H1 (cell line): ENCODE measurements around the gene PRKCA. TPM values are rescaled to one million over a fixed set of nuclear protein-coding genes. Genes with fewer than 3 reads are reported as not detected.

Experiments
- CTCF ChIA-PET: fragments of 300-600 bp; sonication (Branson Sonifier 250); formaldehyde crosslinking; loops from one replicate; lab custom pipeline; 2021; ENCODE audit not compliant: partially characterized antibody; lab: Charles Lee
- POLR2A ChIA-PET: fragments of 300-600 bp; sonication (Branson Sonifier 250); formaldehyde crosslinking; loops from one replicate; lab custom pipeline; 2021; ENCODE audit warnings: inconsistent platforms; ENCODE audit not compliant: partially characterized antibody; lab: Charles Lee
- DNase-seq, 2 experiments: peaks; one replicate each; pipeline versions ENCODE4 v3.0.0 to v3.0.0-alpha.2; 2010 to 2022; ENCODE audit warnings: low spot score in 2 of 2, low read depth in 1 of 2, mixed read lengths in 1 of 2
- FAIRE-seq: peaks from 2 replicates; lab custom pipeline; 2011; peaks lifted over from hg19 to GRCh38; lab: Jason Lieb, UNC
- H2AFZ ChIP-seq: 2 replicates; pipeline ENCODE4 v1.8.1; 2012; ENCODE audit warnings: low read length, inconsistent platforms
- H2AK5ac ChIP-seq: 2 replicates; pipeline ENCODE4 v1.6.1; 2013; ENCODE audit warnings: low read depth, low read length
- H2BK120ac ChIP-seq: replicated peaks from 2 replicates; pipeline ENCODE3; 2013; ENCODE audit warnings: low read depth, low read length, inconsistent platforms
- H2BK12ac ChIP-seq: 2 replicates; pipeline ENCODE4 v1.6.1; 2013; ENCODE audit warnings: low read depth, low read length
- H2BK15ac ChIP-seq: 2 replicates; pipeline ENCODE4 v1.6.1; 2013; ENCODE audit warnings: low read length
- H2BK20ac ChIP-seq: 2 replicates; pipeline ENCODE4 v1.6.1; 2013; ENCODE audit warnings: low read length
- H2BK5ac ChIP-seq: 2 replicates; pipeline ENCODE4 v1.6.1; 2013; ENCODE audit warnings: low read depth, low read length
- H3K14ac ChIP-seq: 2 replicates; pipeline ENCODE4 v1.6.1; 2013; ENCODE audit warnings: inconsistent platforms; ENCODE audit not compliant: insufficient read length
- H3K18ac ChIP-seq: 2 replicates; pipeline ENCODE4 v1.6.1; 2013; ENCODE audit warnings: low read length; ENCODE audit errors: extremely low read depth
- H3K23ac ChIP-seq: 2 replicates; pipeline ENCODE4 v1.6.1; 2013; ENCODE audit warnings: inconsistent platforms; ENCODE audit not compliant: insufficient read length
- H3K23me2 ChIP-seq: 2 replicates; pipeline ENCODE4 v1.6.1; 2013; ENCODE audit warnings: low read depth, low read length
- H3K27ac ChIP-seq: 2 replicates; pipeline ENCODE4 v1.6.1; 2011; ENCODE audit warnings: low read depth, low read length, inconsistent platforms
- H3K27me3 ChIP-seq, 4 experiments: replicated peaks in 1 of 4; 1 replicate in 1 of 4; 2 replicates in 3 of 4; pipeline versions ENCODE4 v1.6.1 to v1.8.1; 2011 to 2013; ENCODE audit warnings: low read length in 3 of 4, mild to moderate bottlenecking in 3 of 4, inconsistent platforms in 2 of 4, mixed read lengths in 2 of 4, moderate library complexity in 1 of 4; ENCODE audit not compliant: control insufficient read depth in 3 of 4, insufficient read depth in 3 of 4; ENCODE audit errors: extremely low read depth in 1 of 4
- H3K36me3 ChIP-seq, 4 experiments: 2 replicates each; pipeline versions ENCODE4 v1.6.1 to v1.8.1; 2011 to 2013; ENCODE audit warnings: mild to moderate bottlenecking in 4 of 4, low read length in 3 of 4, moderate library complexity in 2 of 4, control low read depth in 1 of 4, inconsistent platforms in 1 of 4; ENCODE audit not compliant: insufficient read depth in 4 of 4, control insufficient read depth in 2 of 4
- H3K4ac ChIP-seq: replicated peaks from 2 replicates; pipeline ENCODE3; 2013; ENCODE audit warnings: low read length, low read depth, mixed read lengths, inconsistent platforms; ENCODE audit not compliant: insufficient read length
- H3K4me1 ChIP-seq, 4 experiments: replicated peaks in 1 of 4; 1 replicate in 1 of 4; 2 replicates in 3 of 4; pipeline versions ENCODE4 v1.6.1 to v1.8.1; 2011 to 2013; ENCODE audit warnings: low read length in 3 of 4, inconsistent platforms in 2 of 4, mixed read lengths in 1 of 4; ENCODE audit not compliant: insufficient read depth in 4 of 4, control insufficient read depth in 3 of 4
- H3K4me2 ChIP-seq, 2 experiments: 2 replicates each; pipeline versions ENCODE4 v1.6.1 to v1.8.1; 2011 to 2013; ENCODE audit warnings: low read depth in 2 of 2, low read length in 2 of 2, control low read depth in 1 of 2, inconsistent platforms in 1 of 2, mild to moderate bottlenecking in 1 of 2; ENCODE audit not compliant: insufficient read depth in 1 of 2
- H3K4me3 ChIP-seq, 4 experiments: fragments of 200-600, 300-600 bp in 1 of 4; sonication (generic), shearing (Covaris generic), sonication (Bioruptor Twin) in 1 of 4; 2 replicates each; pipeline versions ENCODE4 v1.5.1 to v1.8.1; 2011 to 2016; ENCODE audit warnings: low read length in 4 of 4, low read depth in 3 of 4, control low read depth in 2 of 4, inconsistent platforms in 2 of 4, mild to moderate bottlenecking in 2 of 4, mixed read lengths in 1 of 4, moderate library complexity in 1 of 4; ENCODE audit not compliant: insufficient read depth in 2 of 4; ENCODE audit errors: extremely low read depth in 1 of 4
- H3K56ac ChIP-seq: replicated peaks from 2 replicates; pipeline ENCODE3; 2013; ENCODE audit warnings: low read depth, mild to moderate bottlenecking, mixed read lengths, low read length, inconsistent platforms; ENCODE audit not compliant: insufficient read length
- H3K79me1 ChIP-seq: 2 replicates; pipeline ENCODE4 v1.6.1; 2013; ENCODE audit warnings: low read depth, low read length, control low read depth
- H3K79me2 ChIP-seq, 2 experiments: 2 replicates each; pipeline versions ENCODE4 v1.6.1 to v1.8.1; 2012 to 2013; ENCODE audit warnings: low read length in 2 of 2, mild to moderate bottlenecking in 2 of 2, inconsistent platforms in 1 of 2; ENCODE audit not compliant: insufficient read depth in 2 of 2, control insufficient read depth in 1 of 2
- H3K9ac ChIP-seq, 4 experiments: replicated peaks in 1 of 4; 1 replicate in 1 of 4; 2 replicates in 3 of 4; pipeline versions ENCODE4 v1.6.1 to v1.8.1; 2011 to 2013; ENCODE audit warnings: low read depth in 3 of 4, low read length in 3 of 4, control low read depth in 2 of 4, mild to moderate bottlenecking in 2 of 4, moderate library complexity in 2 of 4, inconsistent platforms in 1 of 4; ENCODE audit errors: extremely low read depth in 1 of 4
- H3K9me3 ChIP-seq, 2 experiments: 2 replicates each; pipeline versions ENCODE4 v1.6.1 to v1.8.1; 2012 to 2013; ENCODE audit warnings: mild to moderate bottlenecking in 2 of 2, moderate library complexity in 2 of 2, control low read depth in 1 of 2, inconsistent platforms in 1 of 2, low read depth in 1 of 2, low read length in 1 of 2, mixed read lengths in 1 of 2; ENCODE audit not compliant: insufficient read depth in 2 of 2
- H4K20me1 ChIP-seq, 2 experiments: replicated peaks in 1 of 2; 2 replicates each; pipeline versions ENCODE3 to v1.8.1; 2011 to 2013; ENCODE audit warnings: inconsistent platforms in 2 of 2, low read length in 2 of 2, mild to moderate bottlenecking in 1 of 2; ENCODE audit not compliant: insufficient read depth in 2 of 2, control insufficient read depth in 1 of 2
- H4K5ac ChIP-seq: 2 replicates; pipeline ENCODE4 v1.6.1; 2013; ENCODE audit warnings: low read length, low read depth, mixed read lengths, inconsistent platforms; ENCODE audit not compliant: insufficient read length
- H4K8ac ChIP-seq: 2 replicates; pipeline ENCODE4 v1.8.0; 2013; ENCODE audit warnings: mild to moderate bottlenecking, moderate library complexity, low read length, inconsistent platforms; ENCODE audit not compliant: insufficient read depth; ENCODE audit errors: extremely low read depth
- H4K91ac ChIP-seq: replicated peaks from 2 replicates; pipeline ENCODE3; 2013; ENCODE audit warnings: low read length, mixed read lengths, inconsistent platforms; ENCODE audit not compliant: insufficient read length
- ATF3 ChIP-seq: IDR thresholded peaks from 2 replicates; pipeline ENCODE4 v1.6.1; 2011; ENCODE audit warnings: low read depth, mild to moderate bottlenecking, low read length; ENCODE audit not compliant: insufficient read depth
- CTCF ChIP-seq, 3 experiments: IDR thresholded peaks; 1 replicate in 2 of 3; 2 replicates in 1 of 3; pipeline versions ENCODE4 v1.5.1 to v1.6.1; 2011; ENCODE audit warnings: low read length in 3 of 3, mild to moderate bottlenecking in 3 of 3, inconsistent platforms in 2 of 3, low read depth in 1 of 3, moderate library complexity in 1 of 3; ENCODE audit not compliant: insufficient read depth in 1 of 3; ENCODE audit errors: control extremely low read depth in 1 of 3
- FOSL1 ChIP-seq: IDR thresholded peaks from 2 replicates; pipeline ENCODE4 v1.6.1; 2011; ENCODE audit warnings: mild to moderate bottlenecking, low read depth, low read length, moderate library complexity; ENCODE audit not compliant: insufficient read depth
- RBBP5 ChIP-seq: IDR thresholded peaks from 2 replicates; pipeline ENCODE4 v1.7.1; 2012; ENCODE audit warnings: low read depth, mild to moderate bottlenecking, inconsistent platforms, low read length, moderate library complexity, borderline replicate concordance
- WGBS, 2 experiments: shearing (Covaris generic) in 1 of 2; methylation state at CpG; one replicate each; pipeline versions ENCODE4 v1.1.6 to v1.1.7; 2013 to 2015; ENCODE audit warnings: low lambda C conversion rate in 2 of 2, mixed read lengths in 2 of 2, inconsistent platforms in 1 of 2, low coverage in 1 of 2, missing lambda C conversion rate in 1 of 2; ENCODE audit not compliant: insufficient replicate concordance in 2 of 2, insufficient coverage in 1 of 2, insufficient read length in 1 of 2; ENCODE audit errors: extremely low coverage in 1 of 2, missing lambda C conversion rate in 1 of 2; 5-methylcytosine and 5-hydroxymethylcytosine counted together
- polyA plus RNA-seq, 7 experiments: library from polyadenylated mRNA; depleted of rRNA in 3 of 7; stranded (reverse) in 5 of 7; unstranded in 2 of 7; fragments of >200 nt in 5 of 7; fragments of 200-250 nt in 2 of 7; gene quantifications; 1 replicate in 5 of 7; 2 replicates in 1 of 7; 4 replicates in 1 of 7; pipeline versions ENCODE4 v1.2.1 to v1.2.3, GENCODE V29; 2011 to 2013; ENCODE audit warnings: missing spikeins in 2 of 7, mixed read lengths in 2 of 7
- total RNA-seq: library from RNA; stranded (reverse); fragmentation: NEBNext Ultra II Directional; extraction: Animal tissue kit (Norgen Biotek cat#: 25700); gene quantifications from 2 replicates; pipeline ENCODE4 v1.2.1, GENCODE V29; 2021
- TF ChIP-seq, protein P1 (sequence below): IDR thresholded peaks from 2 replicates; pipeline ENCODE4 v1.6.1; 2012; ENCODE audit warnings: low read length, inconsistent platforms

Gene PRKCA
- total and polyA plus RNA-seq, 2 of the 8 experiments (the other 6 are each of a cell fraction or from before 2014, with no cell fraction given): 5.8 to 17.8 TPM

GRCh38 chr17:66483906-66484305 is 181.5 kb downstream of the PRKCA start:
- H2BK12ac ChIP-seq: no peak overlapping the region
- H3K23me2 ChIP-seq: no peaks in the 10 kb centered on the region
- TF ChIP-seq ATF3 (no peak), CTCF (IDR thresholded peaks at IDR 0.05; ENCODE audit: control extremely low read depth in 1 of 3, insufficient read depth in 1 of 3, low read depth in 1 of 3, low read length in 3 of 3) (no peak), RBBP5 (no peak), FOSL1 (no peak)
- TF ChIP-seq, protein P1, sequence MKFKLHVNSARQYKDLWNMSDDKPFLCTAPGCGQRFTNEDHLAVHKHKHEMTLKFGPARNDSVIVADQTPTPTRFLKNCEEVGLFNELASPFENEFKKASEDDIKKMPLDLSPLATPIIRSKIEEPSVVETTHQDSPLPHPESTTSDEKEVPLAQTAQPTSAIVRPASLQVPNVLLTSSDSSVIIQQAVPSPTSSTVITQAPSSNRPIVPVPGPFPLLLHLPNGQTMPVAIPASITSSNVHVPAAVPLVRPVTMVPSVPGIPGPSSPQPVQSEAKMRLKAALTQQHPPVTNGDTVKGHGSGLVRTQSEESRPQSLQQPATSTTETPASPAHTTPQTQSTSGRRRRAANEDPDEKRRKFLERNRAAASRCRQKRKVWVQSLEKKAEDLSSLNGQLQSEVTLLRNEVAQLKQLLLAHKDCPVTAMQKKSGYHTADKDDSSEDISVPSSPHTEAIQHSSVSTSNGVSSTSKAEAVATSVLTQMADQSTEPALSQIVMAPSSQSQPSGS: no peak
- TF ChIP-seq, all 59 proteins: peak for 0
- no peak overlapping the region for H3K14ac ChIP-seq
- no peak overlapping the region for H4K91ac ChIP-seq
- H2BK5ac ChIP-seq: no peak overlapping the region
- H2BK20ac ChIP-seq: no peak overlapping the region
- CTCF ChIA-PET: interaction anchor here (1.0 to 4.5 kb wide), 7 partner anchors 9 to 83 kb away, joined by 3 to 19 read pairs (median 3); no protein-coding TSS in a partner anchor
- H3K9ac ChIP-seq: no peak overlapping the region
- 84% methylated on average over 8 of the region's 8 CpGs; no CpG with 5 or more reads in 1 of the 2 experiments for WGBS, 2 experiments
- H3K9me3 ChIP-seq: no peaks in the 10 kb centered on the region
- no peak overlapping the region for H3K4me3 ChIP-seq
- FAIRE-seq: no peak
- no peak overlapping the region for H2AFZ ChIP-seq
- no peaks in the 10 kb centered on the region; a peak in 1 of 4 replicates for H3K79me2 ChIP-seq
- POLR2A ChIA-PET: interaction anchor here (3.1 kb wide), 1 partner anchor 10 kb away, joined by 11 read pairs; no protein-coding TSS in a partner anchor
- no peak overlapping the region for H3K27ac ChIP-seq
- no peak overlapping the region for H4K8ac ChIP-seq
- H3K4me2 ChIP-seq: no peak overlapping the region
- no peak overlapping the region for H3K23ac ChIP-seq
- H4K20me1 ChIP-seq: no peaks in the 10 kb centered on the region
- H3K18ac ChIP-seq: no peak overlapping the region
- H3K4ac ChIP-seq: no peak overlapping the region
- H3K36me3 ChIP-seq: no peaks in the 10 kb centered on the region
- H3K27me3 ChIP-seq: no peaks in the 10 kb centered on the region
- H4K5ac ChIP-seq: no peak overlapping the region
- no peak overlapping the region for H2BK15ac ChIP-seq
- H3K4me1 ChIP-seq: peaks cover 2 to 9% (median 4%) of the 10 kb centered on the region in 4 experiments; a peak in 4 of 7 replicates
- no peaks in the 10 kb centered on the region for H3K79me1 ChIP-seq
- H3K56ac ChIP-seq: no peak overlapping the region
- no peak overlapping the region for H2AK5ac ChIP-seq
- H2BK120ac ChIP-seq: no peak overlapping the region
- DNase-seq: no peak
